HL-60 (cell line): Measurements from ENCODE around the gene LARGE2.

Experiments used
- POLR2AphosphoS5 ChIP-seq: IDR thresholded peaks from 2 replicates; pipeline ENCODE4 v1.6.1; 2012; ENCODE audit warnings: low read depth
- TF ChIP-seq, protein P1 (sequence below): IDR thresholded peaks from one replicate; pipeline ENCODE4 v1.5.1; 2011; ENCODE audit warnings: low read length, control low read depth, inconsistent platforms; ENCODE audit not compliant: insufficient read depth

DNA sequence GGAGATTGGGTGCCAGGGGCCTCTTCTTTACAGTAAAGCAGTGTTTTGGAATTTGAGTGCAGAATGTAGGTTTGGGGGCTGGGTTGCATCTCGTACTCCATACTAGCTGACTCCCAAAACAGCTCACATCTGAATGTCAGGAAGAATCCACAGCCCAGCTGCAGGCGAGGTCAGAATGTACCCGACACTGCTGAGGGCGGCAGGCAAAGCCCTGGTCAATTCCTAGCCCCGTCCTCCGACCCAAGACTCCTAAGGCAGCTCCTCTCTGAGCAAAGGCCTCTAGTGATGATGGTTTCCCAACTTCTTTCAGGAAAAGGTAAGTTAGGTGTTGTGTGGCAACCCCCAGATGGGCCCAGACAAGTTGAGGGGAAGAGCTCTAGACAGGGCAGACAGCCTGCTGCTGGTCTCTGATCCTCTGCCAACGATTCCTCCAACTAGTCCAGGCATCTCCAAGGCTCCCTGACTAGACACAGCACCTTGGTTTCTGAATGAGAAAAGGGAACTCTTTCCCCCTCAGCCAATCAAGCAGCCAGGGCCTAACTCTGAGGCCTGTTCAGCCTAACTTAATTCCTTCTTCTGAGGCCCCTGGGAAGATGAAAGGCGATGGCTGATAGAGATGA, 8.6 kb downstream of the LARGE2 start:
- TF ChIP-seq, protein P1, sequence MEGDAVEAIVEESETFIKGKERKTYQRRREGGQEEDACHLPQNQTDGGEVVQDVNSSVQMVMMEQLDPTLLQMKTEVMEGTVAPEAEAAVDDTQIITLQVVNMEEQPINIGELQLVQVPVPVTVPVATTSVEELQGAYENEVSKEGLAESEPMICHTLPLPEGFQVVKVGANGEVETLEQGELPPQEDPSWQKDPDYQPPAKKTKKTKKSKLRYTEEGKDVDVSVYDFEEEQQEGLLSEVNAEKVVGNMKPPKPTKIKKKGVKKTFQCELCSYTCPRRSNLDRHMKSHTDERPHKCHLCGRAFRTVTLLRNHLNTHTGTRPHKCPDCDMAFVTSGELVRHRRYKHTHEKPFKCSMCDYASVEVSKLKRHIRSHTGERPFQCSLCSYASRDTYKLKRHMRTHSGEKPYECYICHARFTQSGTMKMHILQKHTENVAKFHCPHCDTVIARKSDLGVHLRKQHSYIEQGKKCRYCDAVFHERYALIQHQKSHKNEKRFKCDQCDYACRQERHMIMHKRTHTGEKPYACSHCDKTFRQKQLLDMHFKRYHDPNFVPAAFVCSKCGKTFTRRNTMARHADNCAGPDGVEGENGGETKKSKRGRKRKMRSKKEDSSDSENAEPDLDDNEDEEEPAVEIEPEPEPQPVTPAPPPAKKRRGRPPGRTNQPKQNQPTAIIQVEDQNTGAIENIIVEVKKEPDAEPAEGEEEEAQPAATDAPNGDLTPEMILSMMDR = no peak
- TF ChIP-seq POLR2AphosphoS5 = no peak
